K562 (cell line): ENCODE results near the gene TEP1. TPM values are rescaled to one million over a fixed set of nuclear protein-coding genes. Genes with fewer than 3 reads are reported as not detected.

Source experiments
- CTBP1 ChIP-seq: fragments of 450-650 bp; IDR thresholded peaks from 2 replicates; pipeline ENCODE4 v1.6.1; 2016; ENCODE audit warnings: borderline replicate concordance
- E2F8 ChIP-seq: fragments of 450-650 bp; IDR thresholded peaks from 2 replicates; pipeline ENCODE4 v1.7.1; 2018; ENCODE audit warnings: mild to moderate bottlenecking, low read depth; ENCODE audit not compliant: partially characterized antibody
- GABPA ChIP-seq: fragments of 200-800 bp; sonication (Bioruptor generic); conservative IDR thresholded peaks from 2 replicates; pipeline ENCODE4 v1.6.1; 2016; ENCODE audit warnings: low read depth, missing genetic modification characterization, missing compliant biosample characterization
- HLTF ChIP-seq: fragments of 450-650 bp; IDR thresholded peaks from 2 replicates; pipeline ENCODE4 v1.6.1; 2016
- MAZ ChIP-seq, 2 experiments: fragments of 450-650 bp in 1 of 2; sonication (generic) in 1 of 2; formaldehyde crosslinking; IDR thresholded peaks in 1 of 2; conservative IDR thresholded peaks in 1 of 2; 2 replicates each; pipeline versions ENCODE4 v1.4.0 to v1.5.0; 2020; ENCODE audit warnings: mild to moderate bottlenecking in 1 of 2, missing genetic modification reagents in 1 of 2
- NFIC ChIP-seq: fragments of 450-650 bp; IDR thresholded peaks from 2 replicates; pipeline ENCODE4 v1.6.1; 2017; ENCODE audit warnings: mild to moderate bottlenecking, inconsistent platforms
- PHF8 ChIP-seq: fragments of 200-600 bp; sonication (generic); IDR thresholded peaks from 2 replicates; pipeline ENCODE4 v1.6.1; 2012; ENCODE audit warnings: mixed run types, mild to moderate bottlenecking, inconsistent platforms, low read length, moderate library complexity, borderline replicate concordance
- POLR2H ChIP-seq: IDR thresholded peaks from 2 replicates; pipeline ENCODE4 v1.6.1; 2016; ENCODE audit warnings: missing genetic modification characterization, low read depth, mild to moderate bottlenecking, control low read depth, missing compliant biosample characterization, moderate library complexity
- SAP30 ChIP-seq: fragments of 200-600 bp; sonication (generic); IDR thresholded peaks from 2 replicates; pipeline ENCODE4 v1.6.1; 2012; ENCODE audit warnings: borderline replicate concordance, low read depth, mild to moderate bottlenecking, moderate library complexity, low read length, control low read depth, inconsistent platforms; ENCODE audit not compliant: insufficient read depth, poor library complexity, severe bottlenecking
- SFPQ ChIP-seq: fragments of 200-400 bp; formaldehyde crosslinking; IDR thresholded peaks from 2 replicates; pipeline ENCODE4 v1.6.1; 2017; ENCODE audit warnings: mild to moderate bottlenecking, low read depth, low read length, moderate library complexity
- TAF1 ChIP-seq: IDR thresholded peaks from 2 replicates; pipeline ENCODE4 v1.6.1; 2011; ENCODE audit warnings: mild to moderate bottlenecking, low read length, moderate library complexity; ENCODE audit not compliant: insufficient read depth, control insufficient read depth, severe bottlenecking; ENCODE audit errors: extremely low read depth
- TCF7L2 ChIP-seq: fragments of 150-350 bp; IDR thresholded peaks from 2 replicates; pipeline ENCODE4 v1.6.1; 2016; ENCODE audit warnings: low read depth, mild to moderate bottlenecking, low read length, moderate library complexity
- ZBTB17 ChIP-seq: fragments of 450-650 bp; formaldehyde crosslinking; IDR thresholded peaks from 2 replicates; pipeline ENCODE4 v1.4.0; 2020; ENCODE audit warnings: mild to moderate bottlenecking
- ZBTB9 ChIP-seq: fragments of 450-650 bp; formaldehyde crosslinking; IDR thresholded peaks from 2 replicates; pipeline ENCODE4 v1.4.0; 2020; ENCODE audit warnings: mild to moderate bottlenecking, moderate library complexity
- ZFX ChIP-seq: sonication (generic); formaldehyde crosslinking; IDR thresholded peaks from 2 replicates; pipeline ENCODE4 v1.8.0; 2022; ENCODE audit warnings: mild to moderate bottlenecking, missing genetic modification reagents, moderate library complexity
- ZNF639 ChIP-seq, 2 experiments: fragments of 200-800 bp in 1 of 2; sonication (Bioruptor generic) in 1 of 2; sonication (generic) in 1 of 2; formaldehyde crosslinking in 1 of 2; IDR thresholded peaks in 1 of 2; conservative IDR thresholded peaks in 1 of 2; 2 replicates each; pipeline versions ENCODE4 v1.5.0 to v1.6.1; 2016 to 2020; ENCODE audit warnings: missing compliant biosample characterization in 1 of 2, missing genetic modification characterization in 1 of 2, missing genetic modification reagents in 1 of 2
- ZNF764 ChIP-seq: fragments of 250-450 bp; sonication (Bioruptor Pico); IDR thresholded peaks from 2 replicates; pipeline ENCODE4 v1.4.0; 2020; ENCODE audit warnings: low read depth, mild to moderate bottlenecking, moderate library complexity
- polyA plus RNA-seq, 8 experiments: library from polyadenylated mRNA; depleted of rRNA in 4 of 8; stranded (reverse) in 5 of 8; unstranded in 3 of 8; fragments of >200 nt; fragmentation: Nextera tagmentation in 2 of 8; fragmentation: Illumina TruSeq in 1 of 8; extraction: Ambion mirVana in 2 of 8; extraction: Trizol in 1 of 8; gene quantifications; 2 replicates each; pipeline versions ENCODE4 v1.2.1 to v1.2.3, GENCODE V29; 2011 to 2014; ENCODE audit warnings: inconsistent platforms in 1 of 8, missing spikeins in 1 of 8
- total RNA-seq, 7 experiments: library from RNA; depleted of rRNA in 6 of 7; stranded (reverse); fragments of >200 nt in 6 of 7; fragmentation: Illumina TruSeq in 2 of 7; extraction: Trizol in 2 of 7; gene quantifications; 2 replicates each; pipeline versions ENCODE4 v1.2.1 to v1.2.3, GENCODE V29; 2011 to 2021; ENCODE audit warnings: low replicate concordance in 1 of 7

Gene TEP1
- total and polyA plus RNA-seq, 9 of the 15 experiments (the other 6 are each of a cell fraction or from before 2014, with no cell fraction given): 1.0 to 12.2 (median 7.1) TPM

- TF ChIP-seq ZBTB9 (CRISPR knock-in tag): no peak
- peak; percentile 7; the same call in 1 of the 2 replicates for TF ChIP-seq NFIC
- no peak for TF ChIP-seq E2F8
- 0 out of 2 replicates have a peak, but pooled peaks have one; percentile 31 for TF ChIP-seq ZNF764 (CRISPR knock-in tag)
- TF ChIP-seq ZNF639 (CRISPR knock-in tag; conservative IDR thresholded peaks at IDR 0.05 in 1 of 2, IDR thresholded peaks at IDR 0.05 in 1 of 2): peak in 1 of 2 experiments; percentile 34; a peak in 1 of 4 replicates
- TF ChIP-seq MAZ (CRISPR knock-in tag; conservative IDR thresholded peaks at IDR 0.05 in 1 of 2, IDR thresholded peaks at IDR 0.05 in 1 of 2): peak; percentile 62 to 77
- 0 out of 2 replicates have a peak, but pooled peaks have one; percentile 37 for TF ChIP-seq ZBTB17 (CRISPR knock-in tag)
- TF ChIP-seq ZFX (CRISPR knock-in tag): peak; percentile 36; the same call in 1 of the 2 replicates
- peak; percentile 84 for TF ChIP-seq PHF8
- peak; percentile 33 for TF ChIP-seq SAP30
- TF ChIP-seq HLTF: 0 out of 2 replicates have a peak, but pooled peaks have one; percentile 29
- peak; percentile 11 for TF ChIP-seq TAF1
- TF ChIP-seq GABPA (tag): peak; percentile 84
- peak; percentile 66 for TF ChIP-seq CTBP1
- TF ChIP-seq TCF7L2: no peak
- TF ChIP-seq POLR2H (tag): peak; percentile 72
- TF ChIP-seq SFPQ: no peak
These were observed at the start of gene TEP1 (continued) for GRCh38 chr14:20412876-20413743.
